Medulla oblongata (tissue), 1 donor: Measurements from ENCODE around the gene TRPM6.

Source experiments
- DNase-seq: peaks from one replicate; pipeline ENCODE4 v3.0.0-alpha.2; 2015; ENCODE audit errors: extremely low spot score

The TRPM6 gene

GRCh38 chr9:74721696-74722660 is 165.7 kb downstream of the TRPM6 start:
- DNase-seq: no peak

- DNase-seq: no peak
Observed at GRCh38 chr9:74719306-74719705, 168.4 kb downstream of the TRPM6 start.

- DNase-seq: no peak
Observed at GRCh38 chr9:74718709-74719108, 169.0 kb downstream of the TRPM6 start.

GRCh38 chr9:74711341-74711740 is 176.4 kb downstream of the TRPM6 start:
- DNase-seq: no peak

- DNase-seq: no peak
Observed at GRCh38 chr9:74697535-74697934, 190.2 kb downstream of the TRPM6 start.

GRCh38 chr9:74696520-74696919 is 191.2 kb downstream of the TRPM6 start:
- DNase-seq: no peak

GRCh38 chr9:74691058-74691457 is 196.7 kb downstream of the TRPM6 start:
- DNase-seq: no peak

GRCh38 chr9:74683322-74683721 is 204.4 kb downstream of the TRPM6 start:
- no peak for DNase-seq

- DNase-seq: no peak
Observed at GRCh38 chr9:74681906-74682305, 205.8 kb downstream of the TRPM6 start.

- no peak for DNase-seq
Observed at GRCh38 chr9:74674077-74674476, 213.6 kb downstream of the TRPM6 start.
